ENCODE results near the gene FGFBP2. TPM values are rescaled to one million over a fixed set of nuclear protein-coding genes. Genes with fewer than 3 reads are reported as not detected.
"Not testable (repeated sequence)": the region's sequence is repeated elsewhere in the genome, so short reads cannot be mapped to it uniquely, and the experiment has no call there.

FGFBP2 gene
- polyA plus RNA-seq, 3 donors: 0.13 to 0.35 TPM; not detected in 1

- no peak for DNase-seq (ENCODE audit: low read depth in 3 of 3, low spot score in 2 of 3)
These were observed 31.3 kb downstream of the FGFBP2 start for GRCh38 chr4:15931451-15932210.

- no peak for DNase-seq (ENCODE audit: low read depth in 3 of 3, low spot score in 2 of 3)
These were observed 32.7 kb downstream of the FGFBP2 start for GRCh38 chr4:15930314-15930713.

GRCh38 chr4:15929540-15929939 is 33.4 kb downstream of the FGFBP2 start:
- DNase-seq (ENCODE audit: low read depth in 3 of 3, low spot score in 2 of 3): no peak

GRCh38 chr4:15928883-15929282 is 34.1 kb downstream of the FGFBP2 start:
- no peak for DNase-seq (ENCODE audit: low read depth in 3 of 3, low spot score in 2 of 3)

- DNase-seq (ENCODE audit: low read depth in 3 of 3, low spot score in 2 of 3): no peak
These were observed 36.5 kb downstream of the FGFBP2 start for GRCh38 chr4:15926486-15926885.

GRCh38 chr4:15925830-15926229 is 37.1 kb downstream of the FGFBP2 start:
- no peak for DNase-seq (ENCODE audit: low read depth in 3 of 3, low spot score in 2 of 3)

- no peak for DNase-seq (ENCODE audit: low read depth in 3 of 3, low spot score in 2 of 3)
These were observed 41.4 kb downstream of the FGFBP2 start for GRCh38 chr4:15921592-15921932.

- DNase-seq (ENCODE audit: low read depth in 3 of 3, low spot score in 2 of 3): no peak
These were observed 42.0 kb downstream of the FGFBP2 start for GRCh38 chr4:15920723-15921591.

GRCh38 chr4:15918484-15919129 is 44.4 kb downstream of the FGFBP2 start:
- no peak for DNase-seq (ENCODE audit: low read depth in 3 of 3, low spot score in 2 of 3)

GRCh38 chr4:15917297-15917696 is 45.7 kb downstream of the FGFBP2 start:
- DNase-seq (ENCODE audit: low read depth in 3 of 3, low spot score in 2 of 3): no peak

GRCh38 chr4:15916358-15916757 is 46.6 kb downstream of the FGFBP2 start:
- DNase-seq (ENCODE audit: low read depth in 3 of 3, low spot score in 2 of 3): not testable (repeated sequence)

- no peak for DNase-seq (ENCODE audit: low read depth in 3 of 3, low spot score in 2 of 3)
These were observed 48.2 kb downstream of the FGFBP2 start for GRCh38 chr4:15914736-15915135.

GRCh38 chr4:15914291-15914690 is 48.7 kb downstream of the FGFBP2 start:
- no peak for DNase-seq (ENCODE audit: low read depth in 3 of 3, low spot score in 2 of 3)

- DNase-seq (ENCODE audit: low read depth in 3 of 3, low spot score in 2 of 3): no peak
These were observed 49.4 kb downstream of the FGFBP2 start for GRCh38 chr4:15913631-15913970.

GRCh38 chr4:15912961-15913630 is 49.9 kb downstream of the FGFBP2 start:
- no peak for DNase-seq (ENCODE audit: low read depth in 3 of 3, low spot score in 2 of 3)

GRCh38 chr4:15912236-15912635 is 50.7 kb downstream of the FGFBP2 start:
- DNase-seq (ENCODE audit: low read depth in 3 of 3, low spot score in 2 of 3): no peak

Other genes starting within 250 kb of the FGFBP2 start
- gene CD38, start 184.8 kb downstream of the FGFBP2 start, polyA plus RNA-seq (ENCODE audit: insufficient read length in 3 of 3): 1 to 10 TPM in 1 of 3 donors, under 1 TPM in 2; 0.78 to 1.1 (median 0.89) TPM
- under 1 TPM in 1 of 3 donors, not detected in 2; 0.46 TPM for gene FGFBP1, start 24.4 kb downstream of the FGFBP2 start, polyA plus RNA-seq (ENCODE audit: insufficient read length in 3 of 3)
- 10 to 100 TPM; 36.5 to 39.6 (median 38.1) TPM for gene PROM1, start 120.8 kb upstream of the FGFBP2 start, polyA plus RNA-seq (ENCODE audit: insufficient read length in 3 of 3)